CD4-positive, alpha-beta T cell treated with Interleukin-6 for 4 hours (primary cell): ENCODE data around the gene CPEB2.
"Not testable (repeated sequence)": the region's sequence is repeated elsewhere in the genome, so short reads cannot be mapped to it uniquely, and the experiment has no call there.

Experiments used
- DNase-seq: peaks from one replicate; pipeline ENCODE4 v3.0.0-alpha.2; 2020; ENCODE audit warnings: mixed read lengths

CPEB2 gene

DNA sequence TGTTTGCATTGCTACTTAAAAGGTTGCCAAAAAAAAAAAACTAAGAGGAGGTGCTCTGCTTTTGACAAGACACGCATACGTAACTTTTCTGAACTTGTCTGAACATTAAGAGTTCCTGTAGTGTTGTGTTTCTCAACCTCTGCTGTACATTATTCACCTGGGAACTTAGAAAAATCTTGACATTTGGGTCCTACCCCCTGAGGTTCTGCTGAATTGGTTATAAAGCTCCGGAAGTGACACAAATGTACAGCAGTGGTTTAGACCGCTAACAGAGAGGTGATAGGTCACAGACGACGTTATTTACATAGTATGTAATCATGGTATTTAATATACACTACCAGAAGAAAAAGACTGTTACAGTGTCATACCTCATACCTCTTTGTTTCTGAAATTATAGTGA, 61.1 kb downstream of the CPEB2 start:
- no peak for DNase-seq

- DNase-seq, result no peak
Observed at GRCh38 chr4:15065516-15065915, 63.2 kb downstream of the CPEB2 start.

- no peak for DNase-seq
Observed at GRCh38 chr4:15066140-15066539, 63.9 kb downstream of the CPEB2 start.

- DNase-seq, result no peak
Observed at GRCh38 chr4:15068298-15068697, 66.0 kb downstream of the CPEB2 start.

- DNase-seq, result no peak
Observed at GRCh38 chr4:15075875-15076274, 73.6 kb downstream of the CPEB2 start.

GRCh38 chr4:15077969-15078368, 75.7 kb downstream of the CPEB2 start:
- no peak for DNase-seq

DNA sequence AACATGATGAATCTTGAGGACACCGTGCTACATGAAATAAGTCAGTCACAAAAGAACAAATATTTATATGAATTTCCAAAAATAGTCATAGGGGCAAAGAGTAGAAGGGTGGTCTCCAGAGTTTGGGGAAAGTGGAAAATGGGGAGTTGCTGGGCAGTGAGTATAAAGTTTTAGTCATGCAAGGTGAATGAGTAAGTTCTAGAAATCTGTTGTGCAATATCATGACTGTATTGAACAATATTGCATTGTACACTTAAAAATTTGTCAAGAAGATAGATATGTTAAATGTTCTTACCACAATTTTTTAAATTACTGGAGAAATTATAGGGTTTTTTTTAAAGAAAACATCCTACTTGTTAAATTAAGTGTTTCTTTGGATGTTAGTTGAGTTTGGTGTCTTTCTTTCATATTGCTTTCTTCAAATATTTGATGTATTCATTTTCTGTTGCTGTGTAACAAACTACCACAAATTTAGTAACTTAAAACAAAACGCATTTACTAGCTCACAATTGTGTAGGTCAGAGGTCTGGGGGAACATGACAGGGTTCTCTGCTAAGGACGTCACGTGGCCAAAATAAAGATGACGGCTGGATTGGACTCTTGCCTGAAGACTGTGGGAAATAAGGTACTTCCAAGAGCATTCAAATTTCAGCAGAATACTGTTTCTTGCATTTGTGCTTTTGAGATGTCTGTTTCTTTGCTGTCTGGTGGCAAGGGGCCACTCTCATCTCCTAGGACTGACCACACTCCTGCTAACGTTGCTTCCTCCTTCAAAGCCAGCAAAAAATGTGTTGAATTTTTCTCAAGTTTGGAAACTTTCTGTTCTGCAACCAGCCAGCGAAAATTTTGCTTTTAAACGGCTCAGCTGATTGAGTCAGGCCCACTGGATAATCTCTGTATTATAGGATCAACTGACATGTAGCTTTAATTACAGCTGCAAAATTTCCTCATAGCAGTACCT, 76.7 kb downstream of the CPEB2 start:
- no peak for DNase-seq

- DNase-seq, result no peak
Observed at GRCh38 chr4:15084780-15085179, 82.5 kb downstream of the CPEB2 start.

- DNase-seq, result not testable (repeated sequence)
Observed at GRCh38 chr4:15085762-15086161, 83.5 kb downstream of the CPEB2 start.

GRCh38 chr4:15086259-15086658, 84.0 kb downstream of the CPEB2 start:
- not testable (repeated sequence) for DNase-seq

GRCh38 chr4:15088394-15089035, 86.2 kb downstream of the CPEB2 start:
- no peak for DNase-seq

DNA sequence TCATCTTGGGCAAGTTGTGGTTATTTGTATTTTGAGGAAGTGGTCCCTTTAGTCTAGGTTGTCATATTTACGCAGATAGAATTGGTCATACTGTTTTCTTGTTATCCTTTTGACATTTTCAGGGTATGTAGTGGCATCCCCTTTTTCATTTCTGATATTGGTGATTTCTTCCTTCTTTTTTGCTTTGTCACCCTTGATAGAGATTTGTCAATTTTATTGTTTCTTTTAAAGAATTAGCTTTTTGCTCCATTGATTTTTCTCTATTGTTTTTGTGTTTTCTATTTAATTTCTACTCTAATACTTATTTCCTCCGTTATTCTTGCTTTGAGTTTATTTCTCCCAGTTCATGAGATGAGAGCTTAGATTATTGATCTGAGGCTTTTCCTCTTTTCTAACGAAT, 87.7 kb downstream of the CPEB2 start:
- DNase-seq, result no peak

DNA sequence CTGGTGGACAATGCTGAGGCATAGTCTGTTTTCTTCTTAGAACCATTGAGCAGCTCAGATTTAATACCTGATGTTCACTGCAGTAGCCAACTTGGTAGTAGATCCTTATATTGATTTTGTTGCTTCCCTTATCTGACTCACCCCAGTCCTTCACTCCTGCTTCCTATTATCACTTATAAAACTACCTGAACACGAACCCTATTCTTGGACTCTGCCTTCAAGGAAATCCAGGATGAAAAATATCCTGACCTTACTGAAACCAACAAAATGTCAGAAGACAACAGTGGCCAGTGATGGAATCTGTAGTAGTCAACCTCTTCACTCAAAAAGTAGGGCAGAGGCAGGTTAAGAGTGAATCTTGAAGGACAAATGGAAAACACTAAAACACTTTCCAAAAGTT, 98.1 kb downstream of the CPEB2 start:
- no peak for DNase-seq

- no peak for DNase-seq
Observed at GRCh38 chr4:15100994-15101695, 98.9 kb downstream of the CPEB2 start.

DNA sequence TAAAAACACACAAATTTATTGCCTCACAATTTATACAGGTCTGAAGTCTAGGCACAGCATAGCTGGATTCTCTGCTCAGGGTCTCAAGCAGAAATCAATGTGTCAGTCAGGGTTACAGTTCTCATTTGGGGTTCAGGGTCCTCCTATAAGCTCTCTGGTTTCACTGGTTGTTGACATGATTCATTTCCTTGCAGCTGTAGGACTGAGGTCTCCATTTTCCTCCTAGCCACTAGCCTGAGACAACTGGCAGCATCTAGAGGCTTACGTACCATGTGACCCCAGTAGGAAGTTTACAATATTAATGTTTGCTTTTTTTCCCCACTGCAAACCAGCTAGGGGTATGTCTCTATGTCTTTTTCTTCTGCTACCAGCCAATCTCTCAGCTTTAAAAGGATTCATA, 102.5 kb downstream of the CPEB2 start:
- no peak for DNase-seq

DNA sequence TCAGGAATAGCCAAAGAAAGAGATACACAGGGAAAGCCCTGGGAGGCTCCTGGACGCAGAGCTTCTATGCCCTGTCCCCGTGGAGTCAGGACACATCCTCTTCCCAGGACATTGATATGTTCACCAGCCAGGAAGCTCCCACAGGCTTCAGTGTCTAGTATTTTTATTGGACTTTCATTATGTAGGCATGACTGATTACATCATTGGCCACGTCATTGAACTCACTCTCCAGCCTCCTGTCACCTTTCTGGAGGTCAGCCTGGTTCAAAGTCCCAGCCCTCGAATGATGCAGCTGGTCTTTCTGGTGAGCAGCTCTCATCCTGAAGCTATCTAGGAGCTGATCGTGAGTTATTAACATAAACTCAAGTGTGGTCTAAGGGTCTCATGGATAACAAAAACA, 104.1 kb downstream of the CPEB2 start:
- DNase-seq, result no peak

- no peak for DNase-seq
Observed at GRCh38 chr4:15109600-15109999, 107.3 kb downstream of the CPEB2 start.

DNA sequence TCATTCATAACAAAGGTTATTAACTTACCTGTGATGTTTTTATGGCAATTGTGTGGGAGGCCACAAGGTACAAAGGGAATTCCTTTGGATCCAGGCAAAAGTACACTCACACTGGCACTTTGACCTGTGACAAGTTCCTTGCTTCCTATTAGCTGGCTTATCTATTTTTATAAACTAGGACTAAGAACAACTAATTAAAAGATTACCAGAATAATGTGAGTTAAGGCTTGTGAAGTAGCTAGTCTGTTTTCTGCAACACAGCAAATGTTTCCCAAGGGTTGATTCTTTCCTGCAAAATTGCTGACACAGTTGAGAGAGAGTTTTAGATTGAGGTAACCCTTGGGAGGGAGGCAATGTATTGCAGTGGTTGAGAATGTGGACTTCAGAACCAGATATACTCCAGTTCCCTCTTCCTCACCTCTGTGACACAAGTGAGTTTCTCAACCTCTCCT, 107.9 kb downstream of the CPEB2 start:
- no peak for DNase-seq

DNA sequence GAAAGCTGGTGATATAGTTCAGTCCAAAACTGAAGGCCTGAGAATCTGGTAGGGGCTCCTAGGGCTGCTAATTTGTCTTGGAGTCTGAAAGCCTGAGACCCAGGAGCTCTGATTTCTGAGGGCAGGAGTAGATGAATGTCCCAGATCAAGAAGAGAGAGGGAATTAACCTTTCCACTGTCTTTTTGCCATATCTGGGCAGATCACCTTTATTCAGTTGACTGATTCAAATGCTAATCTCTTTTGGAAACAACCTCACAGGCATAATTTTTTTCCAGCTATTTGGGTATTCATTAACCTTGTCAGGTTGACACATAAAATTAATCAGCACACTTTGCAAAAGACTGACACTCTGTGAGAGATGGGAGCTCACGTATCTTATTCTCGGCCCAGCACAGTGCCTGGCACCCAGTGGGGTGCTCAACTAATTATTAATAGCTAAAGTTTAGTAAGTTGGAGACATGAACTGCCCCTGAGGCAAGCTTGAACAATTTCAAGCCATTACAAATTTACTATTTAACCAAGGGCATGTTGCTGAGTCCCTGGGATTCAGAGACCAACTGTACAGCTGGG, 114.3 kb downstream of the CPEB2 start:
- DNase-seq, result no peak

DNA sequence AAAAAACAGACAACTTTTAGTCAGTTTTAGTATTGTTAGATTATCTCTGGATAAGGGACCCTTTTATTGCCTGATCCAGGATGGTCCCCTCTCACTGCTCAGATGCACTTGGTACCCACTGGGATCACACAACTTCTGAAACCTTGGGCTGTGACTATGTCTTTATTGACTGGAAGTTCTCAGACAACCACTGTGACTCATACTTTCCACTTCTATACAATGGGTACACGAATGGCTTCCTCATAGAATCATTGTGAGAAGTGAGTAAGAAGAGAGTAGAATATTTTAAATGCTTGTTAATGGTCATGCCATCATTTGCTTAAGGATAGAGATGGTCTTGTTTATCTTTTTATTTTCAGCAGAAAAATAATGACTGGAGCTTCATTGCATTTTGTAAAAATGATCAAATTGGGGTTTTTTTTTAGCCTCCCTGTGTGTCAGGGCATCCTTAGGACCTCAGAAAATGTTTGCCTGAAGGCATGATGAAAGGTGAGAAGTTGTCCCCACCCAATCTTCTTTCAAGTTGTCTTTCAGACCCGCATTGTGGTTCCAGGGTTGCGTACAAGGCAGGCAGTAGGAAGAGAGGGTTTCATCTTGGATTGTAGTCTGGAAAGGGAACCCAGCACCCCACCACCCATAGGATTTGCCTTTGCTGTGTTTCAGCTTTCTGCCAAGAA, 115.1 kb downstream of the CPEB2 start:
- no peak for DNase-seq

- no peak for DNase-seq
Observed at GRCh38 chr4:15118292-15118691, 116.0 kb downstream of the CPEB2 start.
